GM19395 (cell line): Measurements from ENCODE around the gene PLXNA4.

Source experiments
- ATAC-seq: cut with Tn5 transposase; IDR thresholded peaks from one replicate; pipeline ENCODE4 v1.9.1; 2021; ENCODE audit warnings: mild to moderate bottlenecking, moderate library complexity; ENCODE audit not compliant: unreplicated experiment

The PLXNA4 gene

GRCh38 chr7:132078891-132079735, 497.2 kb downstream of the PLXNA4 start:
- no peak for ATAC-seq

GRCh38 chr7:132077971-132078685, 498.1 kb downstream of the PLXNA4 start:
- no peak for ATAC-seq

- no peak for ATAC-seq
Observed at GRCh38 chr7:132076301-132077035, 499.8 kb downstream of the PLXNA4 start.

- no peak for ATAC-seq
Observed at GRCh38 chr7:132075515-132075914, 500.8 kb downstream of the PLXNA4 start.

- no peak for ATAC-seq
Observed at GRCh38 chr7:132073920-132074589, 502.2 kb downstream of the PLXNA4 start.
